Coronary artery (tissue), 2 donors: ENCODE data around the gene GTF2I.

ENCODE experiments used
- DNase-seq: peaks from one replicate; pipeline ENCODE4 v3.0.0-alpha.2; 2017; ENCODE audit warnings: low spot score
- H3K27ac ChIP-seq, 2 donors: fragments of 200-600 bp; sonication (generic); one replicate each; pipeline ENCODE4 v1.5.1; 2016 to 2019
- H3K4me3 ChIP-seq: fragments of 200-600 bp; sonication (generic); 2 replicates; pipeline ENCODE4 v1.5.1; 2016; ENCODE audit warnings: mild to moderate bottlenecking, moderate library complexity
- TF ChIP-seq, protein P1 (sequence below): fragments of 200-600 bp; sonication (generic); IDR thresholded peaks from one replicate; pipeline ENCODE4 v1.5.1; 2019; ENCODE audit warnings: antibody characterized with exemption

GTF2I gene

DNA sequence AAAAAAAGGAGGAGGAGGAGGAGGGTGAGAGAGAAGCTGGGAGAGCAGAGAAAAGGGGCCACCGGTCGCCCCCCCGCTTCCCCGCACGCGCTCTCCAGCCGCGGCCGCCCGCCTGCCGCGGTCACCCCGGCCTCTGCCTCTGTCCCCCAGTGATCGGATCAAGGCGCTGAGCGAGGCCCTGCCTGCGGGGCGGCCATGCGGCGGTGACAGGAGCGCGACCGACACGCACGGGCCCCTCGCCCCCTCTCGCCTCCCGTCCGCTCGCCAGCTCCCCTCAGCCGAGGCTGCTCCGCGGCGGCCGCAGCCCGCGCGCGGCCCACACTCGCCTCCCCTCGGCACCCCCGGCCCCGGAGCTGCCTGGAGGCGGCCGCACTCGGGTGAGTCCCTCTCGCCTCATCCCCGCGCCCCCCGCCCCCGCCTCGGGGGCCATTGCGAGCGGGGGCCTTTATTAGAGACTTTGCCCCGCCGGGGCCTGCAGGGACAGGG is at the start of gene GTF2I:
Gene GTF2I, plus strand, starts transcription at position 27 of the 486 bp plus-strand sequence. CDS start 31,411 bp downstream, outside the sequence.
- TF ChIP-seq, protein P1, sequence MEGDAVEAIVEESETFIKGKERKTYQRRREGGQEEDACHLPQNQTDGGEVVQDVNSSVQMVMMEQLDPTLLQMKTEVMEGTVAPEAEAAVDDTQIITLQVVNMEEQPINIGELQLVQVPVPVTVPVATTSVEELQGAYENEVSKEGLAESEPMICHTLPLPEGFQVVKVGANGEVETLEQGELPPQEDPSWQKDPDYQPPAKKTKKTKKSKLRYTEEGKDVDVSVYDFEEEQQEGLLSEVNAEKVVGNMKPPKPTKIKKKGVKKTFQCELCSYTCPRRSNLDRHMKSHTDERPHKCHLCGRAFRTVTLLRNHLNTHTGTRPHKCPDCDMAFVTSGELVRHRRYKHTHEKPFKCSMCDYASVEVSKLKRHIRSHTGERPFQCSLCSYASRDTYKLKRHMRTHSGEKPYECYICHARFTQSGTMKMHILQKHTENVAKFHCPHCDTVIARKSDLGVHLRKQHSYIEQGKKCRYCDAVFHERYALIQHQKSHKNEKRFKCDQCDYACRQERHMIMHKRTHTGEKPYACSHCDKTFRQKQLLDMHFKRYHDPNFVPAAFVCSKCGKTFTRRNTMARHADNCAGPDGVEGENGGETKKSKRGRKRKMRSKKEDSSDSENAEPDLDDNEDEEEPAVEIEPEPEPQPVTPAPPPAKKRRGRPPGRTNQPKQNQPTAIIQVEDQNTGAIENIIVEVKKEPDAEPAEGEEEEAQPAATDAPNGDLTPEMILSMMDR, result no peak
- DNase-seq, result peak; percentile 80
- Histone ChIP-seq H3K4me3 (peak within 1 kb of the TSS; percentile 95), H3K27ac (peak within 1 kb of the TSS; percentile 95 to 98)

DNA sequence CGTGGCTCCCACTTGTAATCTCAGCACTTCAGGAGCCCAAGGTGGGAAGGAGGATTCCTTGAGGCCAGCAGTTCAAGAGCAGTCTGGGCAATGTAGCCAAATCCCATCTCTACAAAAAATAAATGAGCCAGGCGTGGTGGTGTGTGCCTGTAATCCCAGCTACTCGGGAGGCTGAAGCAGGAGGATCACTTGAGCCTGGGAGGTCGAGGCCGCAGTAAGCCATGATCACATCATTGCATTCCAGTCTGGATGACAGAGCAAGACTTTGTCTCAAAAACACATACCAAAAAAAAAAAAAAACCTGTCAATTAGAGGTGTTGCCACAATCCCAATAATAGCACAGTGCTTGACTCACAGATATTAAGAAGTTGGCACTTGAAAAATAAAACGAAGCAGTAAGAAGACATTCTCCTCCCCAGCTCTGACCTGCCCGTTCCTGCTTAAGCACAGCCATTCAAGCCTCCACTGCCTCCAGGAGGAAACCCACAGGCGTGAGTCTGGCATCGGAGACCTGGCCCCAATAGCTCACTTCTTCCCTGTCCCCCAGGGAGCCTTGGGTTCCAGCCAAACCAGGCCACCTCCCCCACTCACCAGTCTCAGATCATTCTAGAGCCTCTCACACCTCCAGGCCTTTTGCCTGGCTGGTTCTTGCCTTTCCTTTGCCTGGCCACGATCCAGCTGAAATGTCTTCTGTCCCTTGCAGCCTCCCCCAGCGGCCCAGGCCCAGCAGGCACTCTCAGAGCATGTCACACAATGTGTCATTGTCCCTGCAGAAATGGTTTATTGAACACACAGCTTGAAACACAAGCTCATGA is 45.3 kb upstream of the GTF2I start:
- DNase-seq, result no peak
- no peak overlapping the region for H3K27ac ChIP-seq
- TF ChIP-seq, protein P1, result no peak

DNA sequence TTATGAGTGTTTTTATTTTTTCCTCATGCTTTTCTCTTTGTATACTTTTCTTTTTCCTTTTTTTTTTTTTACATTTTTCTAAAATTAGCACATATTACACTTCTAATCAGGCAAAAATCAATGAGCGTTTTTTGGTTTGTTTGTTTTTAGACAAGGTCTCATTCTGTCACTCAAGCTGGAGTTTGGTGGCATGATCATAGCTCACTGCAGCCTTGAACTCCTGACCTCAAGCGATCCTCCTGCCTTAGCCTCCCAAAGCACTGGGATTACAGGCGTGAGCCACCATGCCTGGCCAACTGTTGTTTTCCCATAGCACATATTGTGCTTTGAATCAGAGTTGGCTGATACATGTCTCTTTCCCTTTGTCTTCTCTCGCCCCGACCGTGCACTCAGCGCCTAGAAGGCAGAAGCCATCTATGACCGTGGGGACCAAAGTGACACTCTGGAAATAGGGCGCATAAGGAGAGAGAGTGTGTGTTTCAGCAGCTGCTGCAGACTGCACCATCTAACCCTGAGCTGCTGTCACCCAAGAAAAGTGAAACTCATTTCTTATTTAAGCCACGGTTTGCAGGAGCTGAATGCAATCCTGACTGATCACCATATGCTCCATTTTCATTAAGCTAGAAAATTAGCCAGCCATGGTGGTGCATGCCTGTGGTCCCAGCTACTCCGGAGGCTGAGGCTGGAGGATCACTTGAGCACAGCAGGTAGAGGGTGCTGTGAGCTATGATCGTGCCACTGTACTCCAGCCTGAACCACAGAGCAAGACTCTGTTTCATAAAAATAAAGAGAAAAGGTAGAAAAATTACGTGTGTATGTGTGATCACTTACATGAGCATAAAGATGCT is 41.4 kb upstream of the GTF2I start:
- TF ChIP-seq, protein P1, result no peak

More for the DNA sequence above, 45.3 kb upstream of the GTF2I start:
- no peak overlapping the region for H3K4me3 ChIP-seq

DNA sequence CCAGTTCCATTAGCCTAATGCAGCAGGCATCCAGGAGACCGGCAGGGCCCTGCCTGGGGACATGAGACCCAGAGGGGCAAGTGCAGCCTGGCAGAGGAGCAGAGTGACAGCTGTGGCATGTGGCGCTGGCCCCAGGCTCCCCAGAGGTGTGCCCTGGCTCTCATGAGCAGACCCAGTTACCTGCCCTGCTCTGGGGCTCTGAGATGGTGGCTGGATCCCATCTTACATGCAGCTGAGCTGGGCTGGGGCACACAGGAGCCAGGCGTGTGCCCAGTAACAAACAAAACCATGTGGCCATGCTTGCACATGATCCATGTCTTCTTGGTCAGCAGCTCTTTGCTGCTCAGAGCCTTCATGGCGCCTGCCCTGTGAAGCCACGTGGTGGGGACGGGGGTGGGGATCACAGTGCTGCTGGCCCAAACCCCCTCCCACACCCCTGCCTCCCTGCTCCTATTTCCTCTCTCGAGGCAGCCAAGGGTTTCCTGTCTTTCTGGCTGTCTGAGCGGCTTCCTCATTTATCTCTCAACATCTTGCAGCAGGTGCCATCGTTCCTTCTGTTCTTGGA is 40.3 kb upstream of the GTF2I start:
- TF ChIP-seq, protein P1, result no peak
- Histone ChIP-seq H3K27ac (no peak overlapping the region), H3K4me3 (no peak overlapping the region)
- DNase-seq, result no peak

More for the DNA sequence above, 41.4 kb upstream of the GTF2I start:
- Histone ChIP-seq H3K27ac (no peak overlapping the region), H3K4me3 (no peak overlapping the region)
- DNase-seq, result no peak

DNA sequence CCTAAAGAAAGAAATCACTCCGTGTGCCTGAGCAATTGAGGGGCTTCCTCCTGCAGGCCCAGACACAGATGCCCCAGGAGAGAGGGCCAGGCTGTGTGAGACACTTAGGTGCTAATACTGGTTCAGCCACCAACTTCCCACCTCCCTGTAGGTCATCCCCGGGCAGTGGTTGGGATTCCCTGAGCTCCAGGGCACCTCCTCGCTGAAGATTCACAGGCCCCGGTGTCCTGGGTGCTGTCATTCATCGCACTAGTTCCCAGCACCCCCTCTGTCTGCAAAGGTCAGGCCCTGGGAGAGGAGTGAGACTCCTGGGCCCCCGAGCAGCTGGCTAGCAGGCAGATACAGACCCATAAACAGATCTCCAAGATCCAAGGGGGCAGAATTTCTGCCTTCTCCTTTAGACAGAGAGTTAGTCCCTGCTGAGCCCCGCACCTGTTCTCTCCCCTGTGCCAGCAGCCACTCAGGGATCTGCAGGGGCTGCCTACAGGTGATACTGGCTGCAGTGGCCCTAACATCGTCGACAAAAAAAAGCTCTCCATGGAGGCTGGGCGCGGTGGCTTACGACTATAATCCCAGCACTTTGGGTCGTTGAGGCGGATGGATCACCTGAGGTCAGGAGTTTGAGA is 38.2 kb upstream of the GTF2I start:
- TF ChIP-seq, protein P1, result no peak
- H3K4me3 ChIP-seq, result no peak overlapping the region
- DNase-seq, result no peak
- no peak overlapping the region for H3K27ac ChIP-seq

DNA sequence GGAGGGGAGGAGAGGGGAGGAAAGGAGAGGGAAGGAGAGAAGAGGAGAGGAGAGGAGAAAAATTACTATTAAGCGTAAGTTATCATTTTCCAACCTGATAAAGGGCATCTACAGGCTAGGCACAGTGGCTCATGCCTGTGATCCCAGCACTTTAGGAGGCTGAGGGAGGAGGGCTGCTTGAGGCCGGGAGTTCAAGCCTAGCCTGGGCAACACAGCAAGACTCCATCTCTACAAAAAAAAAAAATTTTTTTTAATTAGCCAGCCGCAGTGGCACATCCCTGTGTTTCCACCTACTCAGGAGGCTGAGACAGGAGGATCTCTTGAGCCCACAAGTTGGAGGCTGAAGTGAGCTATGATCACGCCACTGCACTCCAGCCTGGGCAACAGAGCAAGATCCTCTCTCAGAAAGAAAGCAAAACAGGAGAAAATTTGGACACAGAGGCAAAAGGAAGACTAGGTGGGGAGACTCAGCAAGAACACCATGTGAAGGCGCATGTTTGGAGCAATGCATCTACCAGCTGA is 35.2 kb upstream of the GTF2I start:
- TF ChIP-seq, protein P1, result no peak
- no peak for DNase-seq

More for the DNA sequence above, 35.2 kb upstream of the GTF2I start:
- no peak overlapping the region for H3K27ac ChIP-seq
- no peak overlapping the region for H3K4me3 ChIP-seq
